SK-N-SH treated with all-trans-retinoic acid at 6 μM for 48 hours (cell line): ENCODE results near the gene AP1B1.

ENCODE experiments used
- ARNTL ChIP-seq: fragments of 450-650 bp; formaldehyde crosslinking; IDR thresholded peaks from 2 replicates; pipeline ENCODE4 v1.5.0; 2020; ENCODE audit warnings: low read depth, mild to moderate bottlenecking, moderate library complexity, borderline replicate concordance
- ESRRG ChIP-seq: fragments of 250-450 bp; sonication (Bioruptor Pico); IDR thresholded peaks from 2 replicates; pipeline ENCODE4 v1.6.1; 2021; ENCODE audit warnings: mild to moderate bottlenecking
- PATZ1 ChIP-seq: fragments of 250-450 bp; sonication (Bioruptor Pico); IDR thresholded peaks from 2 replicates; pipeline ENCODE4 v1.8.0; 2020; ENCODE audit warnings: mild to moderate bottlenecking, moderate library complexity, borderline replicate concordance
- TOX ChIP-seq: fragments of 250-450 bp; sonication (Bioruptor Pico); IDR thresholded peaks from 2 replicates; pipeline ENCODE4 v1.8.0; 2021; ENCODE audit warnings: mild to moderate bottlenecking, moderate library complexity, borderline replicate concordance
- TSHZ2 ChIP-seq: fragments of 250-450 bp; sonication (Bioruptor Pico); IDR thresholded peaks from 2 replicates; pipeline ENCODE4 v1.5.0; 2020; ENCODE audit warnings: mild to moderate bottlenecking, moderate library complexity

- TF ChIP-seq PATZ1 (no peak), TSHZ2 (no peak), TOX (CRISPR knock-in tag) (no peak), ARNTL (CRISPR knock-in tag) (no peak), ESRRG (CRISPR knock-in tag) (no peak)
Observed at GRCh38 chr22:29328055-29328454, 60.3 kb downstream of the AP1B1 start.
